ENCODE measurements around the gene HCFC2. TPM values are rescaled to one million over a fixed set of nuclear protein-coding genes. Genes with fewer than 3 reads are reported as not detected.

Gene HCFC2
- polyA plus RNA-seq, 1 of the 3 experiments (the other 2 are of a cell fraction): 5.2 TPM

- POLR2A ChIA-PET: no interaction called here
- TF ChIP-seq EP300 (IDR thresholded peaks at IDR 0.05; ENCODE audit: borderline replicate concordance in 1 of 2, low read depth in 1 of 2, low read length in 1 of 2) (peak in 1 of 2 experiments; percentile 51; a peak in 1 of 4 replicates), NRF1 (IDR thresholded peaks at IDR 0.05; ENCODE audit: low read depth, low read length) (no peak), REST (IDR thresholded peaks at IDR 0.05; ENCODE audit: low read depth, low read length) (no peak), JUND (IDR thresholded peaks at IDR 0.05) (peak; percentile 66), PBX3 (IDR thresholded peaks at IDR 0.05) (peak; percentile 75), FOSL2 (IDR thresholded peaks at IDR 0.05; ENCODE audit: borderline replicate concordance, low read depth) (peak; percentile 79; the same call in 1 of the 2 replicates), TAF1 (IDR thresholded peaks at IDR 0.05; ENCODE audit: borderline replicate concordance, low read depth, low read length) (no peak), TCF12 (IDR thresholded peaks at IDR 0.05) (peak; percentile 49), TEAD4 (IDR thresholded peaks at IDR 0.05; ENCODE audit: borderline replicate concordance, insufficient read depth) (peak; percentile 62; the same call in 1 of the 2 replicates), POLR2AphosphoS5 (IDR thresholded peaks at IDR 0.05; ENCODE audit: low read depth, low read length) (0 out of 2 replicates have a peak, but pooled peaks have one; percentile 11), RXRA (IDR thresholded peaks at IDR 0.05; ENCODE audit: borderline replicate concordance, low read depth) (peak; percentile 45; the same call in 1 of the 2 replicates)
- Histone ChIP-seq H3F3A (replicated peaks; ENCODE audit: insufficient read depth) (peaks cover 22% of the 10 kb centered on the region), H3K9me3 (no peaks in the 10 kb centered on the region), H3K9ac (peak overlapping the region; percentile 37; the same call in 1 of the 2 replicates), H4K20me1 (ENCODE audit: insufficient read depth) (no peaks in the 10 kb centered on the region), H2AFZ (ENCODE audit: low read depth) (no peak overlapping the region), H3K27ac (ENCODE audit: low read depth in 2 of 2, low read length in 1 of 2) (peak overlapping the region; percentile 28 to 59; a peak in 3 of 4 replicates), H3K4me3 (ENCODE audit: low read depth in 2 of 2, low read length in 1 of 2) (no peak overlapping the region), H3K36me3 (replicated peaks in 1 of 2; ENCODE audit: control insufficient read depth in 1 of 2, insufficient read depth in 2 of 2, low read length in 1 of 2) (peaks cover 65% of the 10 kb centered on the region in 2 experiments), H3K27me3 (ENCODE audit: insufficient read depth) (no peaks in the 10 kb centered on the region), H3K4me1 (ENCODE audit: control insufficient read depth in 1 of 2, insufficient read depth in 2 of 2, low read depth in 1 of 2, low read length in 1 of 2) (peaks cover 0 to 17% of the 10 kb centered on the region in 2 experiments; a peak in 1 of 4 replicates), H3K9me2 (no peaks in the 10 kb centered on the region), H3K4me2 (peak overlapping the region; percentile 39; the same call in 1 of the 2 replicates), H3K79me2 (ENCODE audit: insufficient read depth) (peaks cover 9% of the 10 kb centered on the region; the same call in 1 of the 2 replicates)
- CTCF ChIA-PET: interaction anchor here (0.6 to 2.4 kb wide), 3 partner anchors 12 to 494 kb away, joined by 3 to 15 read pairs (median 3); no protein-coding TSS in a partner anchor
- no peak for DNase-seq
Measured at GRCh38 chr12:104121001-104121400, 56.7 kb downstream of the HCFC2 start.

GRCh38 chr12:104122298-104122697 is 58.0 kb downstream of the HCFC2 start:
- peak overlapping the region in 1 of 2 experiments; percentile 59; a peak in 2 of 4 replicates for H3K27ac ChIP-seq (ENCODE audit: low read depth in 2 of 2, low read length in 1 of 2)
- H3K9ac ChIP-seq: no peak overlapping the region
- H2AFZ ChIP-seq (ENCODE audit: low read depth): no peak overlapping the region
- H3K4me2 ChIP-seq: no peak overlapping the region
- peaks cover 29% of the 10 kb centered on the region for H3F3A ChIP-seq (replicated peaks; ENCODE audit: insufficient read depth)
- H3K27me3 ChIP-seq (ENCODE audit: insufficient read depth): no peaks in the 10 kb centered on the region
- H3K9me2 ChIP-seq: no peaks in the 10 kb centered on the region
- DNase-seq: no peak
- H3K4me1 ChIP-seq (ENCODE audit: control insufficient read depth in 1 of 2, insufficient read depth in 2 of 2, low read depth in 1 of 2, low read length in 1 of 2): peaks cover 0 to 17% of the 10 kb centered on the region in 2 experiments; a peak in 1 of 4 replicates
- H3K4me3 ChIP-seq (ENCODE audit: low read depth in 2 of 2, low read length in 1 of 2): no peak overlapping the region
- 93% methylated on average over 9 of the region's 9 CpGs for WGBS (ENCODE audit: low lambda C conversion rate)
- no peaks in the 10 kb centered on the region for H3K9me3 ChIP-seq
- ChIA-PET CTCF (interaction anchor here (2.4 kb wide), 1 partner anchor 13 kb away, joined by 15 read pairs; no protein-coding TSS in a partner anchor), POLR2A (no interaction called here)
- H4K20me1 ChIP-seq (ENCODE audit: insufficient read depth): no peaks in the 10 kb centered on the region
- peaks cover 6% of the 10 kb centered on the region; the same call in 1 of the 2 replicates for H3K79me2 ChIP-seq (ENCODE audit: insufficient read depth)
- H3K36me3 ChIP-seq (replicated peaks in 1 of 2; ENCODE audit: control insufficient read depth in 1 of 2, insufficient read depth in 2 of 2, low read length in 1 of 2): peaks cover 69 to 72% of the 10 kb centered on the region in 2 experiments
- TF ChIP-seq FOXM1 (IDR thresholded peaks at IDR 0.05; ENCODE audit: low read depth): no peak
- no peak for TF ChIP-seq TAF1 (IDR thresholded peaks at IDR 0.05; ENCODE audit: borderline replicate concordance, low read depth, low read length)
- no peak for TF ChIP-seq SIN3A (IDR thresholded peaks at IDR 0.05; ENCODE audit: borderline replicate concordance, low read depth, low read length)
- no peak for TF ChIP-seq RAD21 (IDR thresholded peaks at IDR 0.05; ENCODE audit: low read length)
- TF ChIP-seq NFIC (IDR thresholded peaks at IDR 0.05; ENCODE audit: borderline replicate concordance): no peak
- no peak for TF ChIP-seq MEF2A (IDR thresholded peaks at IDR 0.05; ENCODE audit: borderline replicate concordance, low read depth)
- no peak for TF ChIP-seq EP300 (IDR thresholded peaks at IDR 0.05; ENCODE audit: borderline replicate concordance in 1 of 2, low read depth in 1 of 2, low read length in 1 of 2)
- TF ChIP-seq TEAD4 (IDR thresholded peaks at IDR 0.05; ENCODE audit: borderline replicate concordance, insufficient read depth): no peak
- TF ChIP-seq YY1 (IDR thresholded peaks at IDR 0.05; ENCODE audit: low read depth): no peak
- no peak for TF ChIP-seq RFX5 (IDR thresholded peaks at IDR 0.05; ENCODE audit: low read length)
- TF ChIP-seq JUND (IDR thresholded peaks at IDR 0.05): no peak
- no peak for TF ChIP-seq IRF3 (IDR thresholded peaks at IDR 0.05; ENCODE audit: low read depth, low read length)
- TF ChIP-seq POLR2AphosphoS5 (IDR thresholded peaks at IDR 0.05; ENCODE audit: low read depth, low read length): no peak
- TF ChIP-seq PBX3 (IDR thresholded peaks at IDR 0.05): no peak
